Measurements from ENCODE around the gene APOF. TPM values are rescaled to one million over a fixed set of nuclear protein-coding genes. Genes with fewer than 3 reads are reported as not detected.

The APOF gene
- total and polyA plus RNA-seq, 9 of the 15 experiments (the other 6 are each of a cell fraction or from before 2014, with no cell fraction given), result 0.09 to 0.15 (median 0.12) TPM; not detected in 5

DNA sequence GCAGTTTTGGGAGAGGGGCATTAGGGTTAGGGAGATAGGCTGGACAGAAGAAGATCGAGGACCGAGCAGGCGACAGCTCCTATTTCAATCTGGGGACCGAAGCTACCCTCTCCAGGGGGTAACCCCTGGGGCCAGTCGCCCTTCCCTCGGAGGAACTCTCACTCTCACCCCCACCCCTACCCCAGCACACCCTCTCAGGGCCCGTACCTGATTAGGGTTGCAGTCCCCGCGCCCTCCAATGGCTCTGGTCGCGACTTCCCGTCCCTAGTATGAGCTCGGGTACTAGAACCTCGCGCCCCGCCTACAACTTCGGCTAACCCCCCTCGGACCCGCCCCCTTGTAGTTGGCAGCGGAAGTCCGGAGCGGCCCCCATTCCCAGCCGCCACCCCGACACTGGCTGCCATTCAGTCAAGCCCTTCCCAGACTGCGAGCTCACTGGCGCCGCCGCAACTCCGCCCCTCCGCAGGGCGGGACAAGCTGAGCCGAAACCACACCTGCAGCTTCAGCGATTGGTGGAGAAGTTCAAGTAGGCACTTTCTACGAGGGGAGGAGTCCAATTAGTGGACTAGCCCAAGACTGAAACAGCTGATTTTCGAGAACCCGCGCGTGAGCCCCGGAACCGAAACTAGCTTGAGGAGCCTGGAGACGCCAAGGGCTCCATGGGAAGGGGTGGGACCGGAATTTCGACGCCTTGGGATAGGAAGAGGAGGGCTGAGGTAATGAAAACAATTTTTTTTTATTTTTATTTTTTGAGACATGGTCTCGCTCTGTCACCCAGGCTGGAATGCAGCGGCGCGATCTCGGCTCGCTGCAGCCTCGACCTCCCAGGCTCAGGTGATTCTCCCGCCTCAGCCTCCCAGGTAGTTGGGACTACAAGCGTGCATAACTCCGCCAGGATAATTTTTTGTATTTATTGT, 2.5 kb downstream of the APOF start, which contains the start of gene STAT2 (continued):
- TF ChIP-seq STAG1 (CRISPR knock-in tag; IDR thresholded peaks at IDR 0.05; ENCODE audit: borderline replicate concordance) (no peak), SMAD2 (IDR thresholded peaks at IDR 0.05; ENCODE audit: low read depth, low read length) (no peak), ZNF282 (CRISPR knock-in tag; IDR thresholded peaks at IDR 0.05) (no peak), ZFP1 (CRISPR knock-in tag; IDR thresholded peaks at IDR 0.05) (no peak), ATF1 (CRISPR knock-in tag; IDR thresholded peaks at IDR 0.05) (no peak), ATF1 (tag; IDR thresholded peaks at IDR 0.05) (peak; percentile 82), PML (IDR thresholded peaks at IDR 0.05; ENCODE audit: low read length) (no peak; the same call in 1 of the 2 replicates), CXXC5 (CRISPR knock-in tag; IDR thresholded peaks at IDR 0.05) (peak; percentile 84), TAF9B (IDR thresholded peaks at IDR 0.05; ENCODE audit: partially characterized antibody) (peak; percentile 96), PTRF (tag; IDR thresholded peaks at IDR 0.05) (no peak), ZSCAN32 (CRISPR knock-in tag; IDR thresholded peaks at IDR 0.05) (no peak), SRSF9 (IDR thresholded peaks at IDR 0.05; ENCODE audit: borderline replicate concordance, low read depth, low read length) (no peak), PHF8 (IDR thresholded peaks at IDR 0.05; ENCODE audit: borderline replicate concordance, low read length) (peak; percentile 65; the same call in 1 of the 2 replicates), ZC3H4 (CRISPR knock-in tag; IDR thresholded peaks at IDR 0.05; ENCODE audit: borderline replicate concordance) (no peak), NCOA4 (IDR thresholded peaks at IDR 0.05; ENCODE audit: partially characterized antibody) (no peak)
- TF ChIP-seq, protein P1, sequence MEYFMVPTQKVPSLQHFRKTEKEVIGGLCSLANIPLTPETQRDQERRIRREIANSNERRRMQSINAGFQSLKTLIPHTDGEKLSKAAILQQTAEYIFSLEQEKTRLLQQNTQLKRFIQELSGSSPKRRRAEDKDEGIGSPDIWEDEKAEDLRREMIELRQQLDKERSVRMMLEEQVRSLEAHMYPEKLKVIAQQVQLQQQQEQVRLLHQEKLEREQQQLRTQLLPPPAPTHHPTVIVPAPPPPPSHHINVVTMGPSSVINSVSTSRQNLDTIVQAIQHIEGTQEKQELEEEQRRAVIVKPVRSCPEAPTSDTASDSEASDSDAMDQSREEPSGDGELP (CRISPR knock-in tag; IDR thresholded peaks at IDR 0.05; ENCODE audit: borderline replicate concordance), result peak; percentile 100
- TF ChIP-seq, protein P2, sequence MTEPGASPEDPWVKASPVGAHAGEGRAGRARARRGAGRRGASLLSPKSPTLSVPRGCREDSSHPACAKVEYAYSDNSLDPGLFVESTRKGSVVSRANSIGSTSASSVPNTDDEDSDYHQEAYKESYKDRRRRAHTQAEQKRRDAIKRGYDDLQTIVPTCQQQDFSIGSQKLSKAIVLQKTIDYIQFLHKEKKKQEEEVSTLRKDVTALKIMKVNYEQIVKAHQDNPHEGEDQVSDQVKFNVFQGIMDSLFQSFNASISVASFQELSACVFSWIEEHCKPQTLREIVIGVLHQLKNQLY (CRISPR knock-in tag; conservative IDR thresholded peaks at IDR 0.05), result no peak
- TF ChIP-seq, protein P3, sequence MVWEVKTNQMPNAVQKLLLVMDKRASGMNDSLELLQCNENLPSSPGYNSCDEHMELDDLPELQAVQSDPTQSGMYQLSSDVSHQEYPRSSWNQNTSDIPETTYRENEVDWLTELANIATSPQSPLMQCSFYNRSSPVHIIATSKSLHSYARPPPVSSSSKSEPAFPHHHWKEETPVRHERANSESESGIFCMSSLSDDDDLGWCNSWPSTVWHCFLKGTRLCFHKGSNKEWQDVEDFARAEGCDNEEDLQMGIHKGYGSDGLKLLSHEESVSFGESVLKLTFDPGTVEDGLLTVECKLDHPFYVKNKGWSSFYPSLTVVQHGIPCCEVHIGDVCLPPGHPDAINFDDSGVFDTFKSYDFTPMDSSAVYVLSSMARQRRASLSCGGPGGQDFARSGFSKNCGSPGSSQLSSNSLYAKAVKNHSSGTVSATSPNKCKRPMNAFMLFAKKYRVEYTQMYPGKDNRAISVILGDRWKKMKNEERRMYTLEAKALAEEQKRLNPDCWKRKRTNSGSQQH (CRISPR knock-in tag; IDR thresholded peaks at IDR 0.05), result no peak
- TF ChIP-seq, protein P4, sequence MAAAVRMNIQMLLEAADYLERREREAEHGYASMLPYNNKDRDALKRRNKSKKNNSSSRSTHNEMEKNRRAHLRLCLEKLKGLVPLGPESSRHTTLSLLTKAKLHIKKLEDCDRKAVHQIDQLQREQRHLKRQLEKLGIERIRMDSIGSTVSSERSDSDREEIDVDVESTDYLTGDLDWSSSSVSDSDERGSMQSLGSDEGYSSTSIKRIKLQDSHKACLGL (CRISPR knock-in tag; IDR thresholded peaks at IDR 0.05; ENCODE audit: borderline replicate concordance, poor library complexity, severe bottlenecking), result no peak
- TF ChIP-seq, protein P5, sequence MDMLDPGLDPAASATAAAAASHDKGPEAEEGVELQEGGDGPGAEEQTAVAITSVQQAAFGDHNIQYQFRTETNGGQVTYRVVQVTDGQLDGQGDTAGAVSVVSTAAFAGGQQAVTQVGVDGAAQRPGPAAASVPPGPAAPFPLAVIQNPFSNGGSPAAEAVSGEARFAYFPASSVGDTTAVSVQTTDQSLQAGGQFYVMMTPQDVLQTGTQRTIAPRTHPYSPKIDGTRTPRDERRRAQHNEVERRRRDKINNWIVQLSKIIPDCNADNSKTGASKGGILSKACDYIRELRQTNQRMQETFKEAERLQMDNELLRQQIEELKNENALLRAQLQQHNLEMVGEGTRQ (CRISPR knock-in tag; IDR thresholded peaks at IDR 0.05), result no peak
- TF ChIP-seq, protein P6, sequence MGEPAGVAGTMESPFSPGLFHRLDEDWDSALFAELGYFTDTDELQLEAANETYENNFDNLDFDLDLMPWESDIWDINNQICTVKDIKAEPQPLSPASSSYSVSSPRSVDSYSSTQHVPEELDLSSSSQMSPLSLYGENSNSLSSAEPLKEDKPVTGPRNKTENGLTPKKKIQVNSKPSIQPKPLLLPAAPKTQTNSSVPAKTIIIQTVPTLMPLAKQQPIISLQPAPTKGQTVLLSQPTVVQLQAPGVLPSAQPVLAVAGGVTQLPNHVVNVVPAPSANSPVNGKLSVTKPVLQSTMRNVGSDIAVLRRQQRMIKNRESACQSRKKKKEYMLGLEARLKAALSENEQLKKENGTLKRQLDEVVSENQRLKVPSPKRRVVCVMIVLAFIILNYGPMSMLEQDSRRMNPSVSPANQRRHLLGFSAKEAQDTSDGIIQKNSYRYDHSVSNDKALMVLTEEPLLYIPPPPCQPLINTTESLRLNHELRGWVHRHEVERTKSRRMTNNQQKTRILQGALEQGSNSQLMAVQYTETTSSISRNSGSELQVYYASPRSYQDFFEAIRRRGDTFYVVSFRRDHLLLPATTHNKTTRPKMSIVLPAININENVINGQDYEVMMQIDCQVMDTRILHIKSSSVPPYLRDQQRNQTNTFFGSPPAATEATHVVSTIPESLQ (CRISPR knock-in tag; IDR thresholded peaks at IDR 0.05), result no peak

Data from K562 (cell line).